ENCODE measurements around the gene PIP4K2C. TPM values are rescaled to one million over a fixed set of nuclear protein-coding genes. Genes with fewer than 3 reads are reported as not detected.
"Not testable (repeated sequence)": the region's sequence is repeated elsewhere in the genome, so short reads cannot be mapped to it uniquely, and the experiment has no call there.

The PIP4K2C gene
- total RNA-seq, 2 experiments from 2014 or later, result 21.4 to 22.2 TPM

DNA sequence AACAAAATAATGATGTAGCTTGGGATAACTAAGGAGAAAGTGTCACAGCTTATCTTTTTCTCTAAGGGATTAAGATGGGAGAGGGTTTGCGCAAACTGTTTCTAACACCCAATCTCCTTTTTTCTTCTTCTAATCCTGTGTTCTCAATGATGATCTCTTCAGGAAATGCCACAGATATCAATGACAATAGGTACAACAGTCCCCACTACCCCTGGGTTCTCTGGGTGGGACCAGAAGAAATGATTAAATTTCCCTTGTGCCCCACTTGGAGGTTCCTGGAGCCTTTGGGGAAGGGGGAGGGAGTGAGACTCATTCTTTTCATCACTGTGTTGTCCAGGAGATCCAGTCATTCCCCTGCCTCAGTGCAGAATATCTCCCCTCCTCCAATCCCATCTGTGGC, 8.6 kb upstream of the PIP4K2C start:
- no peaks in the 10 kb centered on the region for H3K36me3 Mint-ChIP-seq
- DNase-seq (no peak), ATAC-seq (no peak)
- H3K4me1 Mint-ChIP-seq, result peaks cover 4% of the 10 kb centered on the region
- no peaks in the 10 kb centered on the region for H3K27me3 Mint-ChIP-seq
- no peak overlapping the region for H3K27ac Mint-ChIP-seq
- CTCF ChIA-PET, result interaction anchor here (0.8 to 7.6 kb wide), 19 partner anchors 8 to 316 kb away, joined by 3 to 148 read pairs (median 12); partner anchors contain the start of genes B4GALNT1, GLI1, OS9 and PIP4K2C
- no peak overlapping the region for H3K4me3 Mint-ChIP-seq
- H3K9me3 Mint-ChIP-seq (ENCODE audit: low read depth), result no peaks in the 10 kb centered on the region

DNA sequence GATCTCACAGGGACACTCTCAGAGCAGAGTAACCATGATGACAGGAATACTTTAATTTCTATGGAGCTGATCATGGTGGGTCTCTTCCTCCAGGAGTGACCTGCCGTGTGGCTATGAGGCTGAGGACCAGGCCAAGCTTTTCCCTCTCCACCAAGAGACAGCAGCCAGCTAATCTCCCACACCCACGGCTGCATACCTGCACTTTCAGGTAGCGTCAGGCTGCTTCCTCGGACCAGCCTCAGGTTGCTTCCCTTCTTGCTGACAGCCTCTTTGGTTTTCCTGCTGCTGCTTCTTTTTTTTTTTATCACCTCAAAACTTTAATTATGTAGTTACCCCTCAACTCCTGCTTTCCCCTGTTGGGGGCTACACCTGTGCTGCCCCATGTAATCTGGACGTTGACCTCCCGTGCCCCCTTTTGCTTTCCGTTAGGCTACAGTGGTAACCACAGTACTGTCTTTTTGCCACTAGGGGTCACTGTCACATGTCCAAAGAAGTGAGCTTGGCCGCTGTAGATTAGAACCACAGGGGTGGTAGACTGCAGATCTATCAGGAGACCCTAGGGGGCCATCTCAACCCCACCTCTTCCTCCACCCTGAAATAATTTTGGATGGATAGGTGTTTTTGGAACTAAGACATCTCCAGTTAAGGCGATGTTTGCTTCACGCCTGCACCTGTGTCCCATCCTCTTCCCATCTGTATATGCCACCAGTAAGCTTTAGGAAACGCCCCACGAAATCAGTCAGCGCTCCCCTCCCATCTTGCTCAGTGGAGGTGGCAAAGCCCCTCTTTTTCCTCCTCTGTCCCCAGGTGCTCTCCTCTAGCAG, 7.8 kb upstream of the PIP4K2C start:
- CTCF ChIA-PET, result interaction anchor here (0.6 to 7.6 kb wide), 51 partner anchors 9 to 424 kb away, joined by 3 to 148 read pairs (median 4); partner anchors contain the start of genes B4GALNT1, DCTN2, DTX3 and GLI1

DNA sequence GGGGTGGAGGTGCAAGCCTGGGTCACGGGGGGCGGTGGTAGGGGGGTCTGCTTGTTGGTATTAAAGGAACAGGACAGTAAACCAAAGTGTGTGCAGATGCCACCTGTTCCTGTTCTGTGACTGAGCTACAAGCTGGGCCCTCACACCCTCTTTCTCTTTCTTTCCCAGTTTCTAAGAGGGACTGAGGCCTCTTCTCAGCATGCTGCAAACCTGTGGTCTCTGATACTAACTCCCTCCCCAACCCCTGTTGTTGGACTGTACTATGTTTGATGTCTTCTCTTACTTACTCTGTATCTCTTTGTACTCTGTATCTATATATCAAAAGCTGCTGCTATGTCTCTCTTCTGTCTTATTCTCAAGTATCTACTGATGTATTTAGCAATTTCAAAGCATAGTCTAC, 6.9 kb upstream of the PIP4K2C start:
- CTCF ChIA-PET, result interaction anchor here (0.8 to 7.6 kb wide), 31 partner anchors 9 to 295 kb away, joined by 3 to 148 read pairs (median 6); partner anchors contain the start of genes B4GALNT1, DDIT3, DTX3 and OS9
- DNase-seq (no peak), ATAC-seq (no peak)
- Mint-ChIP-seq H3K27me3 (no peaks in the 10 kb centered on the region), H3K36me3 (no peaks in the 10 kb centered on the region), H3K4me3 (no peak overlapping the region), H3K9me3 (ENCODE audit: low read depth) (no peaks in the 10 kb centered on the region), H3K4me1 (peaks cover 4% of the 10 kb centered on the region), H3K27ac (no peak overlapping the region)

More for the DNA sequence above, 7.8 kb upstream of the PIP4K2C start:
- peak; percentile 82 for DNase-seq
- no peaks in the 10 kb centered on the region for H3K27me3 Mint-ChIP-seq
- no peaks in the 10 kb centered on the region for H3K36me3 Mint-ChIP-seq
- H3K27ac Mint-ChIP-seq, result no peak overlapping the region
- peaks cover 4% of the 10 kb centered on the region for H3K4me1 Mint-ChIP-seq
- H3K9me3 Mint-ChIP-seq (ENCODE audit: low read depth), result no peaks in the 10 kb centered on the region
- H3K4me3 Mint-ChIP-seq, result no peak overlapping the region
- ATAC-seq, result peak; percentile 99

DNA sequence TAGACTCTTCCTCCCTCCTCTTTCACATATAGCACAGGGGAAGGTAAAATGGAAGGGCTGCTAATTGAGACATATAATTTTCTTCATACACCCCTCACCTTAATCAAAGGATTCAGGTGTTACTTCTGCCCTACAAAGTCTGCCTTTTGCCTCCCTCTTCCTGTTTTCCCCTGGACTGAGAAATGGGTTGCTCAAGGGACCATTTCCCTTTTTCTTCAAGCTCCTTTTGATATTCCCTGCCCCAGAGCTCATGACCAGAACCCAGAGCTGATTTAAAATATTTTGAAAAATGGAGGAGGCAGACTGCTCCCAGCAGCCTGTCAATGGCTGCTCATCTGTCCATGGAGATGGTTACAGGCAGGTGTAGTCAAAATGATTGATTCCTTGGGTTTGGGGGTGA, 6.3 kb upstream of the PIP4K2C start:
- H3K4me3 Mint-ChIP-seq, result no peak overlapping the region
- no peaks in the 10 kb centered on the region for H3K36me3 Mint-ChIP-seq
- peaks cover 4% of the 10 kb centered on the region for H3K4me1 Mint-ChIP-seq
- DNase-seq (no peak), ATAC-seq (no peak)
- no peak overlapping the region for H3K27ac Mint-ChIP-seq
- H3K27me3 Mint-ChIP-seq, result no peaks in the 10 kb centered on the region
- no peaks in the 10 kb centered on the region for H3K9me3 Mint-ChIP-seq (ENCODE audit: low read depth)
- CTCF ChIA-PET, result interaction anchor here (0.6 to 7.6 kb wide), 18 partner anchors 9 to 294 kb away, joined by 3 to 148 read pairs (median 10); partner anchors contain the start of genes B4GALNT1, DDIT3, DTX3 and OS9

DNA sequence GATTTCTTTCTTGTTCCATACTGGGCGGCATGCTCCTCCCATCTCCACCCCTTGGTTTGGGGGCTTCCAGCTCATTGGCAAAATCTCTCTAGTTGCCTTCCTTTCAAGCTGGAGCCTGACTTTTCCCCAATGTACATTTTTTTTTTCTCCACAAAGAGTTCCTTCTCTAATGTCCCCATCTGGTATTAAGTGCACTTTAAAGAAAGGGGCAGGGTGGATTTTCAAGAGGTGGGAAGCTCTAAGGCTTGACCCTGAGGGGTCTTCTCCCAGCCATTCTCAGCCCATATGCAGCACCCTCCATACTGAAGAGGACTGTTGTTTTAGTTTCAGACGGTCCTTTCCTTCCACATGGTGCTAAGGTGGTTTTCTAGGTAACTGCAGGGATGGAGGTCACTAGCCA, 5.8 kb upstream of the PIP4K2C start:
- DNase-seq (no peak), ATAC-seq (no peak)
- Mint-ChIP-seq H3K4me1 (peaks cover 4% of the 10 kb centered on the region), H3K9me3 (ENCODE audit: low read depth) (no peaks in the 10 kb centered on the region), H3K27ac (no peak overlapping the region), H3K27me3 (no peaks in the 10 kb centered on the region), H3K4me3 (no peak overlapping the region), H3K36me3 (no peaks in the 10 kb centered on the region)
- CTCF ChIA-PET, result interaction anchor here (0.6 to 7.6 kb wide), 18 partner anchors 8 to 294 kb away, joined by 3 to 148 read pairs (median 4); partner anchors contain the start of genes B4GALNT1, DDIT3, DTX3 and OS9

DNA sequence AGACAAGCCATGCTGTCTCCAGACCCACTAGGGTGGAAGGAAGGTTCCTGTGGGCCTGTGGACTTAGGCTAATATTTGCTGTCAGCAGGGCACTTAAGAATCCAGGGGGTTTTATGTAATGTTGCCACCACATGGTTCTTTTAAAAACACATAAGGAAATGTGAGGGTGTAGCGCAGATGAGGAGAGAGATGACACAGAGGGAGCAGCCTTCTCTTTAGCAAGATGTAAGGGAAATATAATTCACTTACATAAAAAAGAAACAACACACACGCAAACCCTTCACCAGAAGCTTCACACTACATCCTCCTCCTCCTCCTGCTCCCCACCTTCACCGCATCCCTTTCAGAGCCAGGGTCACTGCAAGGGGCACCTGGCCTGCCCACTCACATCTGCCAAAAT, 4.9 kb upstream of the PIP4K2C start:
- no peak overlapping the region for H3K27ac Mint-ChIP-seq
- H3K9me3 Mint-ChIP-seq (ENCODE audit: low read depth), result no peaks in the 10 kb centered on the region
- DNase-seq (no peak), ATAC-seq (no peak)
- H3K27me3 Mint-ChIP-seq, result no peaks in the 10 kb centered on the region
- peaks cover 10% of the 10 kb centered on the region for H3K4me1 Mint-ChIP-seq
- CTCF ChIA-PET, result interaction anchor here (1.1 to 7.6 kb wide), 8 partner anchors 11 to 171 kb away, joined by 3 to 148 read pairs (median 7); partner anchors contain the start of gene B4GALNT1
- no peak overlapping the region for H3K4me3 Mint-ChIP-seq
- no peaks in the 10 kb centered on the region for H3K36me3 Mint-ChIP-seq

DNA sequence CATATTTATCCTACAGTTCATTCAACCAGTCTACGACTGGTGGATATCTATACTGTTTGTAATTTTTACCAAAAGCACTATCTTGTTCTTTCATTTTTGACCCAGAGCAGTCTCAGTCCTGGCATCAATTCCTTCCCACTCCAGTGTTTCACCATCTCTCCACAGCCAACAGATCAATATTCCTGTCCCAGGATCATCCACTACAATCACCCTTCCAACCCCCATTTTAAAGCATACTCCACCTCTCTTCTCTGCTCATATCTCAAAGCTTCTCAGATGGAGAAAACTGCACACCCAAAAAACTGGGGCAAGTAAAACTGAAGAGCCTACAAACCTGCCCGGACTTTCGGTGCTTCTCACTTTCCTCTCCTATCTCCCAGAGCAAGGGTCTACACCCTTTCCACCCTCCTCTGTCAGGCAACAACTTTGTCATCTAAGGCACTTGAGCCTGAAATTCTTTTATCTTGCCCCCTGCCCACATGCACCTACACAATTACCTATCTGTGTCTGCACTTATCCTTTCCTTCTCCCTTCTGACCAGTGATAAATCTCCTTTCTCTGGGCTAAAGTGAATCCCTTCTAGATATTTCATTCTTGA, 4.1 kb upstream of the PIP4K2C start:
- peaks cover 14% of the 10 kb centered on the region for H3K4me1 Mint-ChIP-seq
- no peak overlapping the region for H3K27ac Mint-ChIP-seq
- H3K36me3 Mint-ChIP-seq, result no peaks in the 10 kb centered on the region
- DNase-seq (no peak), ATAC-seq (no peak)
- CTCF ChIA-PET, result interaction anchor here (1.6 kb wide), 1 partner anchor 40 kb away, joined by 3 read pairs; no protein-coding TSS in a partner anchor
- no peaks in the 10 kb centered on the region for H3K9me3 Mint-ChIP-seq (ENCODE audit: low read depth)
- no peaks in the 10 kb centered on the region for H3K27me3 Mint-ChIP-seq
- no peak overlapping the region for H3K4me3 Mint-ChIP-seq

DNA sequence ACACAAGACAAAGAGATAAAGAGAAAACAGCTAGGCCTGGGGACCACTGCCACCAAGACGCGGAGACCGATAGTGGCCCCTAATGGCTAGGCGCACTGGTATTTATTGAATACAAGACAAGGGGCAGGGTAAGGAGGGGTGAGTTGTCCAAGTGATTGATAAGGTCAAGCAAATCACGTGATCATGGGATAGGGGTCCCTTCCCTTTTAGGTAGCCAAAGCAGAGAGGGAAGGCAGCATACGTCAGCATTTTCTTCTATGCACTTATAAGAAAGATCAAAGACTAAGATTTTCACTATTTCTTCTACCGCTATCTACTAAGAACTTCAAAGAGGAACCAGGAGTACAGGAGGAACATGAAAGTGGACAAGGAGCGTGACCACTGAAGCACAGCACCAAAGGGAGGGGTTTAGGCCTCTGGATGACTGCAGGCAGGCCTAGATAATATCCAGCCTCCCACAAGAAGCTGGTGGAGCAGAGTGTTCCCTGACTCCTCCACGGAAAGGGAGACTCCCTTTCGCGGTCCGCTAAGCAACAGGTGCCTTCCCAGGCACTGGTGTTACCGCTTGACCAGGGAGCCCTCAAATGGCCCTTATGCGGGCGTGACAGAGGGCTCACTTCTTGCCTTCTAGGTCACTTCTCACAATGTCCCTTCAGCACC, 1.9 kb upstream of the PIP4K2C start:
- CTCF ChIA-PET, result interaction anchor here (1.5 kb wide), 2 partner anchors 44 to 153 kb away, joined by 3 read pairs; partner anchors contain the start of gene B4GALNT1
- ATAC-seq; H3K27ac Mint-ChIP-seq; H3K36me3 Mint-ChIP-seq; H3K27me3 Mint-ChIP-seq; H3K9me3 Mint-ChIP-seq (ENCODE audit: low read depth); H3K4me3 Mint-ChIP-seq; DNase-seq: not testable (repeated sequence)
- peaks cover 22% of the 10 kb centered on the region for H3K4me1 Mint-ChIP-seq

DNA sequence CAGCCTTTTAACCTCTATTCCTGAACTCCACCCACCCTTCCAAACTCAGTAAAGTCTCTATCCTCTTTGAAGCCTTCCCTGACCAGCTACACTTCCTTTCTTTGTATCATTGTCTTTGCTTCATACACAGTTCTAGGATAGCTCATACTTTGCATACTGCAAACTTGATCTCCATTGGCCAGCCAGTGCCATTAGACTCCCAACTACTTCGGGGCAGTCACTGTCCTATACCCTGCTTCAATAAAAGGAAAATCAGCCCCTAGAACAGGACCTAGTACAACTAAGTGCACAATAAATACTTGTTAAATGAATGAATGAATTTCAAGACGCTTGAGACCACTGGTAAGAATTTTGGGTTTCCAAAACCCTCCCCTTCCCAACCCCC, 521 bp upstream of the PIP4K2C start:
- Mint-ChIP-seq H3K4me1 (peaks cover 22% of the 10 kb centered on the region), H3K27ac (peak overlapping the region; percentile 76), H3K9me3 (ENCODE audit: low read depth) (no peaks in the 10 kb centered on the region), H3K27me3 (no peaks in the 10 kb centered on the region), H3K4me3 (peak overlapping the region; percentile 83), H3K36me3 (peaks cover 4% of the 10 kb centered on the region)
- no peak for DNase-seq
- ATAC-seq, result no peak
- CTCF ChIA-PET, result interaction anchor here (0.8 to 5.8 kb wide), 7 partner anchors 8 to 151 kb away, joined by 3 to 77 read pairs (median 4); partner anchors contain the start of gene B4GALNT1

DNA sequence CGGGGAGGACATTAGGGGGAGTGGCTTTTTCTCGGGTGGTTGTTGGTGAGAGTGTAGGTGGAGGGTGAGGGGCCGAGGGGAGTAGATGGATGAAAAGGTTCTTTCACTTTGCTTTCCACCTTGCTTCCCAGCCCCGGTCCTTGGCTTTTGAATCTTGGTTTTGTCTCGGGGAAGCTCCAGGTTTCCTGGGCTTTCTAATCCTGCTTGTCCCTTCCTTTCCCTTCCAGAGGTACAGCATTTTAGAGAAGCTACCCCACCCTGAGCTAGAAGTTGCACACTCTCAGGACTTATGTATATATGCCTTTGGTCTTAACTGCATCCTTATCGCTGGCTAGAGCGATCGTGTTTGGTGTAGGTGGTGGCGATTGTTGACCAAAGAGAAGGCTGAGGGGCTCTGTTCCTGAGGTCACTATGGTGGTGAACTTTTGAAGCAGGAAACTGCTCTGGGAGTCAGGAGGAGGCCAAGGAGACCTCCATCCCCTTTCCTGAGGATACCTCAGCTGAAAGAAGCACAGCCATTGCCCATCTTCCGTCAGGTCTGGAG, 862 bp downstream of the PIP4K2C start:
- H3K27me3 Mint-ChIP-seq, result no peaks in the 10 kb centered on the region
- H3K4me3 Mint-ChIP-seq, result peak overlapping the region; percentile 83
- H3K4me1 Mint-ChIP-seq, result peaks cover 22% of the 10 kb centered on the region
- H3K27ac Mint-ChIP-seq, result peak overlapping the region; percentile 81
- peaks cover 10% of the 10 kb centered on the region for H3K36me3 Mint-ChIP-seq
- CTCF ChIA-PET, result interaction anchor here (1.0 to 5.8 kb wide), 14 partner anchors 9 to 349 kb away, joined by 3 to 77 read pairs (median 5); partner anchors contain the start of genes ARHGEF25, B4GALNT1 and GLI1
- no peaks in the 10 kb centered on the region for H3K9me3 Mint-ChIP-seq (ENCODE audit: low read depth)
- ATAC-seq (no peak), DNase-seq (no peak)

DNA sequence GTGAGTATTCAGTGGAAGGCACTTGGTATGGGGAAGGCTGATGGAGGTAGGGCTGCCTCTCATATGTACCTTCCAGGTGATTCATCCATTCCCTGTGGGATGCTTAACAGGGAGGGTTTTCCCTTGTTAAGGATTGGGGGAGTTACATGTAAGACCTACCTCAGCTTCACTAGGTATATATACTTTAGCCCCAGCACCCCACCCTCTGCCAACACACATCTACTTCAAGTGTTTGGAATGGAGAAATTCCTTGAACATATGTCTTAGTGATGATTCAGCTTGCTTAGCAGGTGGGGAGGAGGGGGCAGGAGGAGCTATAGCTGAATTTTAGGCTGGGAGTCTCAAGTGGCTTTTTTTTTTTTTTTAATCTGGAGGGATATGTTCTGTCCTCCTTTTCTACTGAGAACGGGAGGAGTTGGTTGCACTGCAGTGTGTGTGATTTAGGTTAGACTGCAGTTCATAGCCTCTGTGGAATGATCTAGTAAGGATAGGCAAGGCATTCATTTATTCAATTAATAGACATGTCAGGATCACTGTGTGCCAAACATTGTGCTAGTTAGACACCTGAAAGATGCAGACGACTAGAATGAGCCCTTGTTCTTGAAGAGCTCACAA, 1.7 kb downstream of the PIP4K2C start:
- CTCF ChIA-PET, result interaction anchor here (1.0 to 5.8 kb wide), 8 partner anchors 10 to 134 kb away, joined by 3 to 77 read pairs (median 6); partner anchors contain the start of genes B4GALNT1 and GLI1
- no peak for ATAC-seq

DNA sequence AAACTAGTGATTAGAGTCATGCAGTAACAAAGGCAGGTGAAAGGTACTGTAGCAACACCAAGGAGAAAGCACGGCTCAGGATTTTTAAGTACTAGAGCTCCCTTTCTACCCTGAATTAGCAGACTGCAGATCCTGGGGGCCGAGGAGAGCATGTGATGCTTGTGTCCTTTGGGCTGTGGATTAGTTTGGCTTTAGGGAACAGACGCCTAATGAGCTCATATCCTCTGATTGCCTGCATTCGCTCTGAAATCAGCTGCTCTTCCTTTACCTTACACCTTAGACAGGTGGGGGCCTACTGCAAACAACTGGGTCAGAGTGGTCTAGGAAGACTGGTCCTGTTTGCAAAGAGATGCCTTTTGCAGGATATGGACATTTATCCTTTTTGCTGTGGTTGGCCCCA, 2.2 kb downstream of the PIP4K2C start:
- Mint-ChIP-seq H3K4me3 (no peak overlapping the region), H3K36me3 (peaks cover 17% of the 10 kb centered on the region)
- DNase-seq, result no peak

More for the DNA sequence above, 1.7 kb downstream of the PIP4K2C start:
- Mint-ChIP-seq H3K9me3 (ENCODE audit: low read depth) (no peaks in the 10 kb centered on the region), H3K27ac (no peak overlapping the region), H3K4me3 (peak overlapping the region; percentile 83), H3K36me3 (peaks cover 15% of the 10 kb centered on the region), H3K27me3 (no peaks in the 10 kb centered on the region), H3K4me1 (peaks cover 22% of the 10 kb centered on the region)
- no peak for DNase-seq

More for the DNA sequence above, 2.2 kb downstream of the PIP4K2C start:
- Mint-ChIP-seq H3K27me3 (no peaks in the 10 kb centered on the region), H3K27ac (no peak overlapping the region), H3K9me3 (ENCODE audit: low read depth) (no peaks in the 10 kb centered on the region), H3K4me1 (peaks cover 22% of the 10 kb centered on the region)
- ATAC-seq, result no peak
- CTCF ChIA-PET, result interaction anchor here (1.0 to 5.8 kb wide), 7 partner anchors 11 to 133 kb away, joined by 3 to 77 read pairs (median 3); partner anchors contain the start of genes B4GALNT1 and GLI1

Measured in activated CD8-positive, alpha-beta memory T cell treated with anti-CD3 and anti-CD28 coated beads, Interleukin-2, amount 10 ng/mL, durations not matched to agents 7 days and 5 days (primary cell).